VCaP (cell line): ENCODE results near the gene TIMM17A.

Source experiments
- H3K27ac ChIP-seq: fragments of 450-650 bp; 2 replicates; pipeline ENCODE4 v1.5.1; 2017
- CTCF ChIP-seq: fragments of 450-650 bp; conservative IDR thresholded peaks from 2 replicates; pipeline ENCODE4 v1.5.1; 2017; ENCODE audit warnings: mild to moderate bottlenecking, moderate library complexity

TIMM17A gene

GRCh38 chr1:201968202-201968925, 13.1 kb downstream of the TIMM17A start:
- H3K27ac ChIP-seq, result no peak overlapping the region
- TF ChIP-seq CTCF, result no peak

GRCh38 chr1:201970334-201971159, 15.2 kb downstream of the TIMM17A start:
- no peak for TF ChIP-seq CTCF

GRCh38 chr1:201982082-201982622, 26.8 kb downstream of the TIMM17A start:
- H3K27ac ChIP-seq, result peak overlapping the region; percentile 91
- no peak for TF ChIP-seq CTCF

More at GRCh38 chr1:201970334-201971159, 15.2 kb downstream of the TIMM17A start:
- no peak overlapping the region for H3K27ac ChIP-seq

GRCh38 chr1:201982623-201983379, 27.5 kb downstream of the TIMM17A start, which contains the start of gene RNPEP:
RNPEP (plus strand) TSS chr1:201982648; CDS start chr1:201982667, 19 bp downstream.
- peak within 1 kb of the TSS; percentile 91 for H3K27ac ChIP-seq

GRCh38 chr1:201983380-201983805, 28.1 kb downstream of the TIMM17A start:
- H3K27ac ChIP-seq, result peak overlapping the region; percentile 91
- TF ChIP-seq CTCF, result no peak

More at GRCh38 chr1:201982623-201983379, 27.5 kb downstream of the TIMM17A start, which contains the start of gene RNPEP:
- peak; percentile 40 for TF ChIP-seq CTCF

GRCh38 chr1:201984446-201984845, 29.1 kb downstream of the TIMM17A start:
- peak overlapping the region; percentile 91; the same call in 1 of the 2 replicates for H3K27ac ChIP-seq
- no peak for TF ChIP-seq CTCF
